Thymus (tissue), 11 donors: ENCODE measurements around the gene MBNL1. TPM values are rescaled to one million over a fixed set of nuclear protein-coding genes. Genes with fewer than 3 reads are reported as not detected.

Source experiments
- DNase-seq, 9 donors: peaks; one replicate each; pipeline ENCODE4 v3.0.0-alpha.2; 2013; ENCODE audit warnings: low spot score in 9 of 9, low read depth in 6 of 9, missing footprints in 1 of 9
- H3K27ac ChIP-seq, 2 donors: one replicate each; pipeline ENCODE4 v1.5.1; 2013; ENCODE audit warnings: control low read depth in 1 of 2, low read depth in 1 of 2, low read length in 1 of 2, mild to moderate bottlenecking in 1 of 2, moderate library complexity in 1 of 2
- H3K27me3 ChIP-seq, 2 donors: one replicate each; pipeline ENCODE4 v1.5.1; 2013; ENCODE audit warnings: low read length in 1 of 2; ENCODE audit not compliant: control insufficient read depth in 2 of 2, insufficient read depth in 1 of 2
- H3K36me3 ChIP-seq, 2 donors: one replicate each; pipeline ENCODE4 v1.5.1; 2013; ENCODE audit warnings: low read length in 1 of 2, mild to moderate bottlenecking in 1 of 2, moderate library complexity in 1 of 2; ENCODE audit not compliant: control insufficient read depth in 2 of 2, insufficient read depth in 2 of 2
- H3K4me1 ChIP-seq, 2 donors: one replicate each; pipeline ENCODE4 v1.5.1; 2013; ENCODE audit warnings: low read length in 2 of 2; ENCODE audit not compliant: control insufficient read depth in 2 of 2, insufficient read depth in 2 of 2
- H3K4me3 ChIP-seq, 2 donors: one replicate each; pipeline ENCODE4 v1.5.1; 2013; ENCODE audit warnings: low read length in 2 of 2, control low read depth in 1 of 2, mild to moderate bottlenecking in 1 of 2
- H3K9me3 ChIP-seq, 2 donors: one replicate each; pipeline ENCODE4 v1.5.1; 2013; ENCODE audit warnings: low read length in 1 of 2, mild to moderate bottlenecking in 1 of 2; ENCODE audit not compliant: control insufficient read depth in 2 of 2, insufficient read depth in 1 of 2
- WGBS: extraction: QIAGEN DNeasy Blood & Tissue Kit; methylation state at CpG from one replicate; pipeline ENCODE4 v1.1.7; 2013; 5-methylcytosine and 5-hydroxymethylcytosine counted together
- polyA plus RNA-seq: library from polyadenylated mRNA; stranded (reverse); fragments of 200-250 nt; gene quantifications from one replicate; pipeline ENCODE4 v1.2.3, GENCODE V29; 2013
- total RNA-seq: library from RNA; stranded (reverse); fragments of 120-200 nt; gene quantifications from one replicate; pipeline ENCODE4 v1.2.4, GENCODE V29; 2013
- donor health status: healthy.

Gene MBNL1
- total and polyA plus RNA-seq, 2 donors = 89.0 to 178 TPM

GRCh38 chr3:152404976-152405375 is 136.2 kb downstream of the MBNL1 start:
- no peak overlapping the region for H3K4me3 ChIP-seq
- no peaks in the 10 kb centered on the region for H3K4me1 ChIP-seq
- H3K27me3 ChIP-seq = no peaks in the 10 kb centered on the region
- peaks cover 0 to 18% of the 10 kb centered on the region in 2 donors for H3K36me3 ChIP-seq
- no peaks in the 10 kb centered on the region for H3K9me3 ChIP-seq
- 98% methylated on average over 1 of the region's 1 CpG for WGBS
- no peak for DNase-seq
- H3K27ac ChIP-seq = no peak overlapping the region

GRCh38 chr3:152405915-152406802 is 137.4 kb downstream of the MBNL1 start:
- H3K4me3 ChIP-seq = no peak overlapping the region
- H3K27ac ChIP-seq = peak overlapping the region; percentile 33 to 39
- DNase-seq = peak in 1 of 9 donors; percentile 19
- H3K27me3 ChIP-seq = no peaks in the 10 kb centered on the region
- H3K9me3 ChIP-seq = no peaks in the 10 kb centered on the region
- 96% methylated on average over 3 of the region's 3 CpGs for WGBS
- no peaks in the 10 kb centered on the region for H3K4me1 ChIP-seq
- H3K36me3 ChIP-seq = peaks cover 0 to 13% of the 10 kb centered on the region in 2 donors

GRCh38 chr3:152413240-152413639 is 144.5 kb downstream of the MBNL1 start:
- no peak overlapping the region for H3K4me3 ChIP-seq
- H3K27ac ChIP-seq = no peak overlapping the region
- WGBS = 95% methylated on average over 2 of the region's 2 CpGs
- no peaks in the 10 kb centered on the region for H3K9me3 ChIP-seq
- no peaks in the 10 kb centered on the region for H3K4me1 ChIP-seq
- H3K36me3 ChIP-seq = peaks cover 11 to 45% of the 10 kb centered on the region in 2 donors
- H3K27me3 ChIP-seq = no peaks in the 10 kb centered on the region
- DNase-seq = no peak

- Histone ChIP-seq H3K4me1 (no peaks in the 10 kb centered on the region), H3K9me3 (peaks cover 6 to 15% of the 10 kb centered on the region in 2 donors), H3K36me3 (peaks cover 35 to 76% of the 10 kb centered on the region in 2 donors), H3K4me3 (no peak overlapping the region), H3K27ac (no peak overlapping the region), H3K27me3 (no peaks in the 10 kb centered on the region)
- DNase-seq = no peak
- 100% methylated on average over 1 of the region's 1 CpG for WGBS
These were observed 148.3 kb downstream of the MBNL1 start for GRCh38 chr3:152416808-152417580.

- Histone ChIP-seq H3K4me3 (no peak overlapping the region), H3K9me3 (peaks cover 6 to 15% of the 10 kb centered on the region in 2 donors), H3K27me3 (no peaks in the 10 kb centered on the region), H3K4me1 (no peaks in the 10 kb centered on the region), H3K27ac (no peak overlapping the region), H3K36me3 (peaks cover 34 to 70% of the 10 kb centered on the region in 2 donors)
- WGBS = 95% methylated on average over 7 of the region's 7 CpGs
- DNase-seq = no peak
These were observed 151.0 kb downstream of the MBNL1 start for GRCh38 chr3:152419748-152420147.

GRCh38 chr3:152421162-152421561 is 152.4 kb downstream of the MBNL1 start:
- H3K36me3 ChIP-seq = peaks cover 31 to 57% of the 10 kb centered on the region in 2 donors
- no peaks in the 10 kb centered on the region for H3K4me1 ChIP-seq
- peaks cover 6 to 15% of the 10 kb centered on the region in 2 donors for H3K9me3 ChIP-seq
- no peak overlapping the region for H3K4me3 ChIP-seq
- 99% methylated on average over 6 of the region's 6 CpGs for WGBS
- no peak for DNase-seq
- H3K27ac ChIP-seq = no peak overlapping the region
- no peaks in the 10 kb centered on the region for H3K27me3 ChIP-seq

- Histone ChIP-seq H3K36me3 (peaks cover 0 to 25% of the 10 kb centered on the region in 2 donors), H3K27me3 (no peaks in the 10 kb centered on the region), H3K27ac (no peak overlapping the region), H3K9me3 (no peaks in the 10 kb centered on the region), H3K4me3 (no peak overlapping the region), H3K4me1 (no peaks in the 10 kb centered on the region)
- DNase-seq = no peak
These were observed 157.7 kb downstream of the MBNL1 start for GRCh38 chr3:152426393-152426792.

GRCh38 chr3:152428577-152428976 is 159.8 kb downstream of the MBNL1 start:
- Histone ChIP-seq H3K27me3 (no peaks in the 10 kb centered on the region), H3K27ac (no peak overlapping the region), H3K36me3 (peaks cover 7 to 33% of the 10 kb centered on the region in 2 donors), H3K4me3 (no peak overlapping the region), H3K4me1 (no peaks in the 10 kb centered on the region), H3K9me3 (peaks cover 0 to 3% of the 10 kb centered on the region in 2 donors)
- no peak for DNase-seq
- WGBS = 97% methylated on average over 3 of the region's 3 CpGs
